Measurements from ENCODE around the gene ZSWIM4. TPM values are rescaled to one million over a fixed set of nuclear protein-coding genes. Genes with fewer than 3 reads are reported as not detected.

The ZSWIM4 gene
- total and polyA plus RNA-seq, 2 of the 13 experiments (the other 11 are each of a cell fraction or from before 2014, with no cell fraction given), result 0.33 to 0.86 TPM

DNA sequence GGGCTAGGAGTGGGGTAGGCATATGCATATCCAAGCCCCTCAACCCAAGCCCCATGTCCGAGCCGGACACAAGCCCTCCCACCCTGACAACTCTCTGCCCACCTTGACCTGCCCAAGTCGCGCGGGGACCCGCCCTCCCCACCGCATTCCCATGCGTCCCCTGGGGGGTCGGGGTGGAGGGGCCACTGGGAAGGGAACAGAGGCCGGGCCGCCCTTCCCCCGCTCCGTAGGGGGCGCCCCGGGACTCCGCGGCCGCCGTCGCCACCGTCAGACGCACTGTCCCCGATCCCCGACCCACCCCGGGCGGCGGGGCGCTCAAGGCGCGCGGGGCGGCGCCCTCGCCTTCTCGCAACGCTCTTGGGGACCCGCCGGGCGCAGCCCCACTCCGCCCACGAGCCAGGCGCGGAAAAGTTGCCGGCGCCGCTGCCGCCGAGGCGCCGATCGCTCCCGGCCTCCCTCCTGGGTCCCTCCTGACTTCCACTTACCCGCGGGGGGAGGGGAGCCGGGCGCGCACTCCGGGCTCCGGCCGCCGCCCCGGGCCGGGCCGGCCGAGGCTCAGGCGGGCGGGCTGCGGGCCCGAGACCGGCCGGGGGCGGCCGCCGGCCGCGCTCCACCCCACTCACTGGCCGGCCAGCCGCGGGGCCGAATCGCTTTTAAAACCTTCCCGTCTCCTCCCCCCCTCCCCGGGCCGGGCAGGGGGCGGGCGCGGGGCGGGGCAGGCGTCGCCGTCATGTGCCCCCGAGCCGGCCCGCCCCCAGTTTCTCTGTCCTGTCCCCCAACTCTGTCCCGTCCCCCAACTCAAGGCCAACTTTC, 47.3 kb downstream of the ZSWIM4 start (continued):
- TF ChIP-seq, protein P1, sequence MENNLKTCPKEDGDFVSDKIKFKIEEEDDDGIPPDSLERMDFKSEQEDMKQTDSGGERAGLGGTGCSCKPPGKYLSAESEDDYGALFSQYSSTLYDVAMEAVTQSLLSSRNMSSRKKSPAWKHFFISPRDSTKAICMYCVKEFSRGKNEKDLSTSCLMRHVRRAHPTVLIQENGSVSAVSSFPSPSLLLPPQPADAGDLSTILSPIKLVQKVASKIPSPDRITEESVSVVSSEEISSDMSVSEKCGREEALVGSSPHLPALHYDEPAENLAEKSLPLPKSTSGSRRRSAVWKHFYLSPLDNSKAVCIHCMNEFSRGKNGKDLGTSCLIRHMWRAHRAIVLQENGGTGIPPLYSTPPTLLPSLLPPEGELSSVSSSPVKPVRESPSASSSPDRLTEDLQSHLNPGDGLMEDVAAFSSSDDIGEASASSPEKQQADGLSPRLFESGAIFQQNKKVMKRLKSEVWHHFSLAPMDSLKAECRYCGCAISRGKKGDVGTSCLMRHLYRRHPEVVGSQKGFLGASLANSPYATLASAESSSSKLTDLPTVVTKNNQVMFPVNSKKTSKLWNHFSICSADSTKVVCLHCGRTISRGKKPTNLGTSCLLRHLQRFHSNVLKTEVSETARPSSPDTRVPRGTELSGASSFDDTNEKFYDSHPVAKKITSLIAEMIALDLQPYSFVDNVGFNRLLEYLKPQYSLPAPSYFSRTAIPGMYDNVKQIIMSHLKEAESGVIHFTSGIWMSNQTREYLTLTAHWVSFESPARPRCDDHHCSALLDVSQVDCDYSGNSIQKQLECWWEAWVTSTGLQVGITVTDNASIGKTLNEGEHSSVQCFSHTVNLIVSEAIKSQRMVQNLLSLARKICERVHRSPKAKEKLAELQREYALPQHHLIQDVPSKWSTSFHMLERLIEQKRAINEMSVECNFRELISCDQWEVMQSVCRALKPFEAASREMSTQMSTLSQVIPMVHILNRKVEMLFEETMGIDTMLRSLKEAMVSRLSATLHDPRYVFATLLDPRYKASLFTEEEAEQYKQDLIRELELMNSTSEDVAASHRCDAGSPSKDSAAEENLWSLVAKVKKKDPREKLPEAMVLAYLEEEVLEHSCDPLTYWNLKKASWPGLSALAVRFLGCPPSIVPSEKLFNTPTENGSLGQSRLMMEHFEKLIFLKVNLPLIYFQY (CRISPR knock-in tag; IDR thresholded peaks at IDR 0.05; ENCODE audit: borderline replicate concordance), result no peak
- TF ChIP-seq ZNF672 (CRISPR knock-in tag; IDR thresholded peaks at IDR 0.05), result no peak
- TF ChIP-seq ZNF878 (CRISPR knock-in tag; IDR thresholded peaks at IDR 0.05), result 0 out of 2 replicates have a peak, but pooled peaks have one; percentile 40
- no peak for TF ChIP-seq ZNF781 (CRISPR knock-in tag; IDR thresholded peaks at IDR 0.05; ENCODE audit: borderline replicate concordance, not compliant biosample characterization)
- peak; percentile 66 for TF ChIP-seq HNRNPK (IDR thresholded peaks at IDR 0.05; ENCODE audit: low read depth, low read length, poor library complexity, severe bottlenecking)
- no peak for TF ChIP-seq GABPA (IDR thresholded peaks at IDR 0.05; ENCODE audit: low read depth, low read length)
- TF ChIP-seq GABPA (CRISPR knock-in tag; IDR thresholded peaks at IDR 0.05; ENCODE audit: low read depth), result no peak
- no peak for TF ChIP-seq RFXANK (CRISPR knock-in tag; IDR thresholded peaks at IDR 0.05)
- no peak for TF ChIP-seq ZNF562 (CRISPR knock-in tag; IDR thresholded peaks at IDR 0.05; ENCODE audit: borderline replicate concordance)
- TF ChIP-seq, protein P2, sequence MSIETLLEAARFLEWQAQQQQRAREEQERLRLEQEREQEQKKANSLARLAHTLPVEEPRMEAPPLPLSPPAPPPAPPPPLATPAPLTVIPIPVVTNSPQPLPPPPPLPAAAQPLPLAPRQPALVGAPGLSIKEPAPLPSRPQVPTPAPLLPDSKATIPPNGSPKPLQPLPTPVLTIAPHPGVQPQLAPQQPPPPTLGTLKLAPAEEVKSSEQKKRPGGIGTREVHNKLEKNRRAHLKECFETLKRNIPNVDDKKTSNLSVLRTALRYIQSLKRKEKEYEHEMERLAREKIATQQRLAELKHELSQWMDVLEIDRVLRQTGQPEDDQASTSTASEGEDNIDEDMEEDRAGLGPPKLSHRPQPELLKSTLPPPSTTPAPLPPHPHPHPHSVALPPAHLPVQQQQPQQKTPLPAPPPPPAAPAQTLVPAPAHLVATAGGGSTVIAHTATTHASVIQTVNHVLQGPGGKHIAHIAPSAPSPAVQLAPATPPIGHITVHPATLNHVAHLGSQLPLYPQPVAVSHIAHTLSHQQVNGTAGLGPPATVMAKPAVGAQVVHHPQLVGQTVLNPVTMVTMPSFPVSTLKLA (IDR thresholded peaks at IDR 0.05), result no peak
- no peak for TF ChIP-seq MZF1 (CRISPR knock-in tag; IDR thresholded peaks at IDR 0.05; ENCODE audit: borderline replicate concordance)
- TF ChIP-seq TP53 (CRISPR knock-in tag; conservative IDR thresholded peaks at IDR 0.05), result no peak
- TF ChIP-seq AGO1 (IDR thresholded peaks at IDR 0.05; ENCODE audit: low read depth, low read length, poor library complexity, severe bottlenecking), result peak; percentile 51
- TF ChIP-seq ZNF274 (CRISPR knock-in tag; IDR thresholded peaks at IDR 0.05), result no peak
- TF ChIP-seq ZNF546 (CRISPR knock-in tag; conservative IDR thresholded peaks at IDR 0.05), result no peak
- TF ChIP-seq RBFOX2 (IDR thresholded peaks at IDR 0.05; ENCODE audit: low read depth, low read length), result peak; percentile 79
- TF ChIP-seq ZNF577 (CRISPR knock-in tag; IDR thresholded peaks at IDR 0.05; ENCODE audit: borderline replicate concordance, low read depth), result no peak
- TF ChIP-seq, protein P3, sequence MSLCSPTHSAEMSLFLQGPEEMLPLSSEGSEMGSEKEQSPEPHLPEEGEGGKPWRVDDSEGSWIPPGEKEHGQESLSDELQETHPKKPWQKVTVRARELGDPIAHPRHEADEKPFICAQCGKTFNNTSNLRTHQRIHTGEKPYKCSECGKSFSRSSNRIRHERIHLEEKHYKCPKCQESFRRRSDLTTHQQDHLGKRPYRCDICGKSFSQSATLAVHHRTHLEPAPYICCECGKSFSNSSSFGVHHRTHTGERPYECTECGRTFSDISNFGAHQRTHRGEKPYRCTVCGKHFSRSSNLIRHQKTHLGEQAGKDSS (CRISPR knock-in tag; IDR thresholded peaks at IDR 0.05; ENCODE audit: borderline replicate concordance, low read depth), result no peak
- TF ChIP-seq RBM39 (IDR thresholded peaks at IDR 0.05; ENCODE audit: low read depth, low read length, poor library complexity, severe bottlenecking), result no peak
- no peak for TF ChIP-seq REL (CRISPR knock-in tag; conservative IDR thresholded peaks at IDR 0.05)
- TF ChIP-seq PHF8 (CRISPR knock-in tag; IDR thresholded peaks at IDR 0.05), result peak; percentile 35; the same call in 1 of the 2 replicates
- TF ChIP-seq, protein P4, sequence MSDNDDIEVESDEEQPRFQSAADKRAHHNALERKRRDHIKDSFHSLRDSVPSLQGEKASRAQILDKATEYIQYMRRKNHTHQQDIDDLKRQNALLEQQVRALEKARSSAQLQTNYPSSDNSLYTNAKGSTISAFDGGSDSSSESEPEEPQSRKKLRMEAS (IDR thresholded peaks at IDR 0.05), result no peak
